ENCODE measurements around the gene RARA.

DNA sequence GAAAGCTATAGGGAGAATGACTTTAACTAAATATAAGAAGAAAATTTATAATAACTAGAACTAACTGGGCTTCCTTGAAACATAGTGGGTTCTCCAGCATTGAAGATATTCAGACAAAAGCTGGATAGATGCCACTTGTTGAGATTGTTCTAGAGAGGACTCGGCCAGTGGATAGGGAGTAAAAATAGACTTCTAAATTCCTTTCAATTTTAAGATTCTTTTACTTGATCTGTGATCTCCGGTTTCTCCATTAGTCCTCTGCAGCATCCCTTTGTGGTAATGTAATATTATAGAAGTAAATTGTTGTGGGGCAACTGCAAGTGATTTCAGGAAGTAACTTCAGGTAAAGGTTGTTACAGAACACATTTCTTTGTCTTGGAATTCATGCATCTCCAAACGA, 10.3 kb upstream of the RARA start:
- TF ChIP-seq, protein P1, sequence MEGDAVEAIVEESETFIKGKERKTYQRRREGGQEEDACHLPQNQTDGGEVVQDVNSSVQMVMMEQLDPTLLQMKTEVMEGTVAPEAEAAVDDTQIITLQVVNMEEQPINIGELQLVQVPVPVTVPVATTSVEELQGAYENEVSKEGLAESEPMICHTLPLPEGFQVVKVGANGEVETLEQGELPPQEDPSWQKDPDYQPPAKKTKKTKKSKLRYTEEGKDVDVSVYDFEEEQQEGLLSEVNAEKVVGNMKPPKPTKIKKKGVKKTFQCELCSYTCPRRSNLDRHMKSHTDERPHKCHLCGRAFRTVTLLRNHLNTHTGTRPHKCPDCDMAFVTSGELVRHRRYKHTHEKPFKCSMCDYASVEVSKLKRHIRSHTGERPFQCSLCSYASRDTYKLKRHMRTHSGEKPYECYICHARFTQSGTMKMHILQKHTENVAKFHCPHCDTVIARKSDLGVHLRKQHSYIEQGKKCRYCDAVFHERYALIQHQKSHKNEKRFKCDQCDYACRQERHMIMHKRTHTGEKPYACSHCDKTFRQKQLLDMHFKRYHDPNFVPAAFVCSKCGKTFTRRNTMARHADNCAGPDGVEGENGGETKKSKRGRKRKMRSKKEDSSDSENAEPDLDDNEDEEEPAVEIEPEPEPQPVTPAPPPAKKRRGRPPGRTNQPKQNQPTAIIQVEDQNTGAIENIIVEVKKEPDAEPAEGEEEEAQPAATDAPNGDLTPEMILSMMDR (IDR thresholded peaks at IDR 0.05; ENCODE audit: borderline replicate concordance, extremely low read depth, low read length, poor library complexity, severe bottlenecking) = no peak
- TF ChIP-seq EZH2 (IDR thresholded peaks at IDR 0.05; ENCODE audit: borderline replicate concordance, low read depth, low read length, severe bottlenecking) = no peak
